ENCODE measurements around the gene TXN2.
"Not testable (repeated sequence)": the region's sequence is repeated elsewhere in the genome, so short reads cannot be mapped to it uniquely, and the experiment has no call there.

Gene TXN2

GRCh38 chr22:36481393-36482168, at the start of gene TXN2:
Gene TXN2 (minus strand): TSS chr22:36481640. CDS start chr22:36480837, 803 bp downstream.
- peak; percentile 97 for DNase-seq

- DNase-seq = peak; percentile 100
Measured at GRCh38 chr22:36528795-36529751, 47.6 kb upstream of the TXN2 start, which contains the start of gene EIF3D. Gene EIF3D (minus strand): TSS chr22:36529166. CDS start chr22:36526121, 3,045 bp downstream.

GRCh38 chr22:36528341-36528740, 46.9 kb upstream of the TXN2 start:
- DNase-seq = no peak

GRCh38 chr22:36522662-36523061, 41.2 kb upstream of the TXN2 start:
- no peak for DNase-seq

- no peak for DNase-seq
Measured at GRCh38 chr22:36520423-36520822, 39.0 kb upstream of the TXN2 start.

DNA sequence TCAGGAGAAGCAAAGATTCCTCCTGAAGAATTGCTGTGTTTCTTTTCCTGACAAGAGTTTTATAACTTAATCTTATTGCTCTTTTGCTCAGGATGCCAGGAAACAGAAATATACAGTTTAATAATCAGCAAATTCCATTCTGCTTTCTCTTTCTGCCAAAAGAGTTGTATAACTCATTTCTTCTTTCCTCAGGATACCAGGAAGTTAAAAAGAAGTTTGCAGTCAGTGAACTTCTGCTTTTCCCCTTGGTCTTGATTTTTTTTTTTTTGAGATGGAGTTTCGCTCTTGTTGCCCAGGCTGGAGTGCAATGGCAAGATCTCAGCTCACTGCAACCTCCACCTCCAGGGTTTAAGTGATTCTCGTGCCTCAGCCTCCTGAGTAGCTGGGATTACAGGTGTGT, 38.5 kb upstream of the TXN2 start:
- DNase-seq = not testable (repeated sequence)

DNA sequence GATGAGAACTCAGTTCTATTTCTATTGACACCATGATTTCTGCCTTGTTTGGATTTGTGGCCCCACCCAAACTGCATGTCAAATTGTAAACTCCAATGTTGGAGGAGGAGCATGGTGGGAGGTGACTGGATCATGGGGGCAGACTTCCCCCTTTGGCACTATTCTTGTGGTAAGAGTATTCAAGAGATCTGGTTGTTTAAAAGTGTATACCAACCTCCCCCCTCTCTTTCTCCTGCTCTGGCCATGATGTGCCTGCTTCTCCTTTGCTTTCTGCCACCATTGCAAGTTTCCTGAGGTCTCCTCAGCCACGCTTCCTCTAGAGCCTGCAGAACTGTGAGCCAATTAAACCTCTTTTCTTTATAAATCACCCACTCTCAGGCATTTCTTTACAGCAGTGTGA, 33.3 kb upstream of the TXN2 start:
- no peak for DNase-seq

DNA sequence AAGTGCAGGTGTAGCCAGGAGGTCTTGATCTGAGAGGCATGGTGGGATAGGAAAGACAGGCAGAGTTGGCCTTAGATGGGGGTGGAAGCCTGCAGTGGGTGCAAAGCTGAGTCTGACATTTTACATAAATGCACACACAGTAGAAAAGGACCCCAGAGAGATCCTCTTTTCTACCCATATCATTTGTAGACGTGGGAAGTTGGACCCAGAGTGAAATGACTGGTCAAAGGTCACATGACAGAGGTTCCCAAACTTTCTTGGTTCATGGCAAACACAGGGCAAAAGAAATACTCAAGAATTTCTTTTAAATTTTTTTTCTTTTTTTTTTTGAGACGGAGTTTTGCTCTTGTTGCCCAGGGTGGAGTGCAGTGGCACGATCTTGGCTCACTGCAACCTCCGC, 31.6 kb upstream of the TXN2 start:
- no peak for DNase-seq

DNA sequence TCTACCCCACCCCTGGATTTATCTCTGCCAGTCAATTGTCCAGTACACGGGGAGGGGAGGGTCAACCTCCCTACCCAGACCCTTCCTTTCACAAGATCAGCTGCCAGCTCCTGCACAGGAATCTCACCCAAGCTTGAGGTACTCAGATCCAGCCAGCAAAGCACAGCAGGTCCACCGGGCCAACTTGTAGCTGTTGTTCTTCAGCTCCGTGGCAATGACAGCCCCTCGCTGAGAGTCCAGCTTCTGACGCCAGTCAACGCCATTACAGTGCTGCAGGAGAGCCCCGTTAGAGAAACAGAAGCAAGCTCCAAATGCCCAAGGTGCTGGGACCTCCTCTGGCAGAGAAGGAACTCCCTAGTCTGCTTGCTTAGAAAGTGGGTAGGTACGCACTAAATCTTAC, 30.9 kb upstream of the TXN2 start:
- DNase-seq = no peak

DNA sequence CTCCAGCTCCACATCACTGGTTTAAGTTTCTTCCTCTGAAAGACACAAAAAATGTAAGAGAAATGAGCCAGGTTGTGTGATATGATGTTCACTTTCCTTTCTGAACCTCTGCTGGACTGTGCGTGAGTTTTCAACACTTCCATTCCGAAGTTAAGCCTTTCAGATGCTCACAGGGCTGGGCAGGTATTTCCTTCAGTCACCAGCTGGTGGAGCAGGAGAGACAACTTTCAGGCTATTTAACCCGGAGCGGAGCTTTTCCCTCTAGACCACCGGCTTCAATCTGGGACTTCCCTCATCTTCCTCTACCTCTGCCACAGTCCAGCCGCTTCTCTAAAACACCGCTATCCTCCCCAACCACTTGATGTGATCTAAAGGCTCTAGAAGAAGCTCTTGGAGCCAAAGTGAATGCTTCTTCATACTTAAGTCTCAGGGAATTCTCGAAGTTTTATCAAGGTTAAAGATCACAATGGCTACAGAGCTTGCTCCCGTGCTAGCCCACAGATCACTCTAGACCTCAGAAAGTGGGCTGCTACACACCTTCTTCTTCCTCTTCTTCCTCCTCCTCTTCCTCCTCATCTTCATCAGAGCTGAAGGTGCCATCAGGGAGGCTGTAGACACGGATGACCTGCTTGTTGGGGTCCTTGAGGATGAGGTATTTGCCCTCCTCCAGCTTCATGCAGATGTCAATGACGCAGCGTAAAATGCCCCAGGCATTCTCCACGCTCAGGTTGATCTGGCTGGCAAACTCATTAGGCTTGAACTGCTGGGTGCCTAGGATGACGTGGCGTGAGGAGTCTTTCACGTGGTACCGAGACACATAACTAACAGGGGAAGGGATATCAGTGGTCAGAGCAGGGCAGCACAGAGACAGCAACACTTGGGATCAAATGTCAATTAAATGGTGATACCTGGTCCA, 29.8 kb upstream of the TXN2 start:
- DNase-seq = peak; percentile 57

- no peak for DNase-seq
Measured at GRCh38 chr22:36510384-36510783, 28.9 kb upstream of the TXN2 start.

- DNase-seq = no peak
Measured at GRCh38 chr22:36507518-36508010, 26.1 kb upstream of the TXN2 start.

DNA sequence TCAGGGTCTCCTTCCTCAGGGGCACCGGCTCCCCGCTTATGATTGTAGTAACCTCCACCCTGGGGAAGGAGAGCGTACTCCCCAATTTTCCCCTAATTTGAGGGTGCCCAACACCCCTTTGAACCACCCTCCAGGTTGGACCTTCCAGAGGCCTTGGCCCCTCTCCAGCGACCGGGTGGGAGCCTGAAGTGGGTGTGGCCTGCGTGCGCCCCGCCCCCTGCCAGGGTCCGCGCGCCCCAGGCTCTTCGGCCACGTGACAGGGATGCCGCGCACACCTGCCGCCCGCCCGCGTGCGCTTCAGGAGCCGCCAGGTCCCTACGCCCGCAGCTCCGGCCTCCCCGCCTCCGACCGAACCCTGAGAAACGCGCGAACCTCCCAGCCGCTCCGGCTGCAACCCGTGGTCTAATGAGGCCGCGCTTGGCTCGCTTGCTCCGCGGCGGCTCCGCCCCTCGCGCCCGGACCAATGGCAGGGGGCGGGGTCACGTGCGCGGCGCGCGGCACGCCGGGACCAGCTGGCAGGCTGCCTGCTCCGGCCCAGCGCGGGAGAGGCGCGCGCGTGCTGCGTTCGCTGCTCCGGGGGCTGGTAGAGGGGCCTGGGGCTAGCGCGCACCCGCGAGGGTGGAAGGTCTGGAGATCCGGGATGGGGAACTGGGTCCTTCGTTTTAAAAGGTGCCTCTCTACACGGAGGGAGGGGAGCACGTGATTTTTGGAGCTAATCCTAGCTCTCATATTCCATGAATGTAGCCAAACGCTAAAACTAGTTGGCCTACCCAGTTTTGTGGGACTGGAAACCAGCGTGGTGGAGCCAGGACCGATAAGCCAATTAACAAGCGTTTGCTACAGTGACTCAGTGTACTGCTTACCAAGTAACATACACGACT, 25.4 kb upstream of the TXN2 start, which contains the start of gene FOXRED2:
Gene FOXRED2, minus strand, starts transcription at position 404 of the 881 bp plus-strand sequence. CDS start 618 bp downstream, outside the sequence.
- peak; percentile 76 for DNase-seq

GRCh38 chr22:36505998-36506635, 24.7 kb upstream of the TXN2 start:
- no peak for DNase-seq

GRCh38 chr22:36497910-36498665, 16.6 kb upstream of the TXN2 start:
- no peak for DNase-seq

DNA sequence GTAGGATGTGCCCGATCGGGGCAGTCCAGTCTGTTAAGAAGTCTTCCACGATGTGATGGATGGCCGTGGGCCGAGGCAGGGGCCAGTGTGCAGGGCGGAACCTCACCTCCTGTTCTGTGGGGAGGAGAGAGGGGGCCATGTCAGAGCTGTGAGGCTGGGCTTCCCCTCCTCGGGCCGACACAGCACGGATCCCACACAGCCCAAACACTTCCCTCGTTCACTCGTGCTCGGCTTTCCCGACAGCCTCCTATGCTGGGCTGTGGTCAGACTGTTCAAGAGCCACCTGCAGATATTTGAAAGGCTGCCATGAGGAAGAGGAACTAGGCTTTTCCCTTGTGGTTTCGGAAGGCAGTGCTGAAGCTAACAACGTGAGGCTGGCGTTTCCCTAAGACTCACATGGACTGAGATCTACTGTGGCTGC, 12.3 kb upstream of the TXN2 start:
- no peak for DNase-seq

DNA sequence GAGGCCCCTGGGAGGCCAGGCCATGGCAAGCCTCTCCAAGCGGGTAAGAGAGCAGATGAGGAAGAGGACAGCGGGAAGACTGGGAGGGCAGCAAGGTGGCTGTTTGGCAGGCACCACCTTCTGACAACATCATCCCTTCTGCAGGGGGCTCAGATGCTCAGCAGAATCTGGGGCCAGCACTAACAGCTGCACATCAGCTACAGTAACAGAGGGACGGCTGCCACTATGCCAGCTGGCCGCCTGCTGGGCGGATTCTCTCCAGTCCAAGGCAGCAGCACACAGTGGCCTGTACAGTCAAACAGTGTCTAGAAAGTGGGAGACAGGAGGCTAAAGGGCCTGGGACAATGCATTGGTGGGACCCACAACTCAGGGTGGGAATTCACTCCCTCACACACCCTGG, 10.7 kb upstream of the TXN2 start:
- DNase-seq = no peak

GRCh38 chr22:36491155-36491554, 9.7 kb upstream of the TXN2 start:
- DNase-seq = no peak

DNA sequence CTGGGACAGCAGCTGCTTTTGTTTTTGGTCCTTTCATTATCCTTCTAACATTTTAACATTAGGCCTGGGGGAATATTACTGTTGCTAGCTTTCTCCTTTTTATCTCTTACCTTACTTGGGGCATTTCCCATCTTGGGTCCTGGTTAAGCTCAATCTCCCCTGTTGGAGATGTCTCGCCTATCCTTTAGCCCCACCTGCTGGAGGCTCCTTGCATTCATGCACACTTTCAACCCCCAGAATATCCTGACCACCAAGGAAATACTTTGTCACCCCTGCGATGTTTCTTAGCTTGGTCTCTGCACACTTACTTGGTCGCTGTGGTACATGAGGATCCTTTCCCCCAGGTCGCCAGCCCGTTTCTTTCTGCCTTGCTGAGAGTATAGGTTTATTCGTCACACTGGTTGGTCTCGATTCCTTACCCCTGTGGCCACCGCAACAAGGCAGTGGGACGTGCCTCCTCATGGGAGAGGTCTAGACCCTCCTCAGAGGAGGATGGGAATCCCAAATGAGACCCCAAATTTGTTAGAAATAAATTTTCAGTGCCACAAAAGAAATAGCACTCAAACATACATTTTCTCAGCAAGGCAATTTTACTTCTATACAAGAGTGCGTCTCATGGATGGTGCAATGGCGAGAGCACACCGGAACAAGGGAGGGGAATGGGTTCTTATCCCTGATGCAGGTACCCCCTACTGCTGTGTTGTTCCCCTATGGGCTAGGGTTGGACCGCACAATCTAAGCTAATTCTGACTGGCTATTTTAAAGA, 5.4 kb upstream of the TXN2 start:
- DNase-seq = peak; percentile 64

Data from fibroblast of upper back skin (primary cell).